NCI-H774 (cell line): ENCODE measurements around the gene MAU2.
A peak's percentile ranks its signal among the peaks of the same experiment; 100 is the strongest.
"Not testable (repeated sequence)": the region's sequence is repeated elsewhere in the genome, so short reads cannot be mapped to it uniquely, and the experiment has no call there.

Experiments
- DNase-seq: peaks from one replicate; lab custom pipeline; 2025; lab: John Stamatoyannopoulos, UW

Gene MAU2

GRCh38 chr19:19382118-19382517 is 61.5 kb downstream of the MAU2 start:
- no peak for DNase-seq

GRCh38 chr19:19384486-19384885 is 63.9 kb downstream of the MAU2 start:
- no peak for DNase-seq

GRCh38 chr19:19385131-19385895 is 64.7 kb downstream of the MAU2 start:
- peak; percentile 99 for DNase-seq

GRCh38 chr19:19385896-19386869 is 65.6 kb downstream of the MAU2 start:
- DNase-seq: no peak

- DNase-seq: no peak
These were observed 66.5 kb downstream of the MAU2 start for GRCh38 chr19:19387108-19387507.

GRCh38 chr19:19388568-19389555 is 68.2 kb downstream of the MAU2 start:
- no peak for DNase-seq

- not testable (repeated sequence) for DNase-seq
These were observed 69.1 kb downstream of the MAU2 start for GRCh38 chr19:19389683-19390082.

- DNase-seq: not testable (repeated sequence)
These were observed 73.7 kb downstream of the MAU2 start for GRCh38 chr19:19394333-19394732.

- no peak for DNase-seq
These were observed 79.3 kb downstream of the MAU2 start for GRCh38 chr19:19399733-19400433.

- no peak for DNase-seq
These were observed 82.2 kb downstream of the MAU2 start for GRCh38 chr19:19402656-19403372.

GRCh38 chr19:19403373-19403901 is 82.8 kb downstream of the MAU2 start:
- DNase-seq: peak; percentile 43

- peak; percentile 81 for DNase-seq
These were observed 84.5 kb downstream of the MAU2 start, which contains the start of gene GATAD2A for GRCh38 chr19:19404879-19405860. GATAD2A (plus strand) TSS chr19:19405675; CDS start chr19:19465346, 59,671 bp downstream.

- DNase-seq: no peak
These were observed 85.6 kb downstream of the MAU2 start for GRCh38 chr19:19405971-19406877.

- no peak for DNase-seq
These were observed 86.4 kb downstream of the MAU2 start for GRCh38 chr19:19406878-19407632.

- DNase-seq: no peak
These were observed 87.0 kb downstream of the MAU2 start for GRCh38 chr19:19407633-19407930.
